BE2C (cell line): ENCODE data around the gene MYO9B. TPM values are rescaled to one million over a fixed set of nuclear protein-coding genes. Genes with fewer than 3 reads are reported as not detected.

ENCODE experiments used
- DNase-seq: peaks from one replicate; pipeline ENCODE4 v3.0.0-alpha.2; 2020
- H3K27me3 ChIP-seq: fragments of 250-450 bp; sonication (Bioruptor Pico); 2 replicates; pipeline ENCODE4 v1.5.1; 2020; ENCODE audit warnings: mild to moderate bottlenecking
- H3K36me3 ChIP-seq: fragments of 250-450 bp; sonication (Bioruptor Pico); 2 replicates; pipeline ENCODE4 v1.5.1; 2020; ENCODE audit warnings: mild to moderate bottlenecking
- H3K4me1 ChIP-seq: fragments of 250-450 bp; sonication (Bioruptor Pico); 2 replicates; pipeline ENCODE4 v1.5.1; 2020
- H3K4me3 ChIP-seq: 2 replicates; pipeline ENCODE4 v1.5.1; 2011; ENCODE audit warnings: low read depth, low read length
- H3K9me3 ChIP-seq: fragments of 250-450 bp; sonication (Bioruptor Pico); 2 replicates; pipeline ENCODE4 v1.5.1; 2020
- polyA plus RNA-seq: library from polyadenylated mRNA; unstranded; fragments of >200 nt; gene quantifications from one replicate; pipeline ENCODE4 v1.2.1, GENCODE V29; 2012; ENCODE audit warnings: low read depth, missing spikeins; ENCODE audit not compliant: insufficient read length, insufficient read depth
- TF ChIP-seq, protein P1 (sequence below): IDR thresholded peaks from 2 replicates; pipeline ENCODE4 v1.5.1; 2012; ENCODE audit warnings: mild to moderate bottlenecking, low read depth, low read length

MYO9B gene, protein sequence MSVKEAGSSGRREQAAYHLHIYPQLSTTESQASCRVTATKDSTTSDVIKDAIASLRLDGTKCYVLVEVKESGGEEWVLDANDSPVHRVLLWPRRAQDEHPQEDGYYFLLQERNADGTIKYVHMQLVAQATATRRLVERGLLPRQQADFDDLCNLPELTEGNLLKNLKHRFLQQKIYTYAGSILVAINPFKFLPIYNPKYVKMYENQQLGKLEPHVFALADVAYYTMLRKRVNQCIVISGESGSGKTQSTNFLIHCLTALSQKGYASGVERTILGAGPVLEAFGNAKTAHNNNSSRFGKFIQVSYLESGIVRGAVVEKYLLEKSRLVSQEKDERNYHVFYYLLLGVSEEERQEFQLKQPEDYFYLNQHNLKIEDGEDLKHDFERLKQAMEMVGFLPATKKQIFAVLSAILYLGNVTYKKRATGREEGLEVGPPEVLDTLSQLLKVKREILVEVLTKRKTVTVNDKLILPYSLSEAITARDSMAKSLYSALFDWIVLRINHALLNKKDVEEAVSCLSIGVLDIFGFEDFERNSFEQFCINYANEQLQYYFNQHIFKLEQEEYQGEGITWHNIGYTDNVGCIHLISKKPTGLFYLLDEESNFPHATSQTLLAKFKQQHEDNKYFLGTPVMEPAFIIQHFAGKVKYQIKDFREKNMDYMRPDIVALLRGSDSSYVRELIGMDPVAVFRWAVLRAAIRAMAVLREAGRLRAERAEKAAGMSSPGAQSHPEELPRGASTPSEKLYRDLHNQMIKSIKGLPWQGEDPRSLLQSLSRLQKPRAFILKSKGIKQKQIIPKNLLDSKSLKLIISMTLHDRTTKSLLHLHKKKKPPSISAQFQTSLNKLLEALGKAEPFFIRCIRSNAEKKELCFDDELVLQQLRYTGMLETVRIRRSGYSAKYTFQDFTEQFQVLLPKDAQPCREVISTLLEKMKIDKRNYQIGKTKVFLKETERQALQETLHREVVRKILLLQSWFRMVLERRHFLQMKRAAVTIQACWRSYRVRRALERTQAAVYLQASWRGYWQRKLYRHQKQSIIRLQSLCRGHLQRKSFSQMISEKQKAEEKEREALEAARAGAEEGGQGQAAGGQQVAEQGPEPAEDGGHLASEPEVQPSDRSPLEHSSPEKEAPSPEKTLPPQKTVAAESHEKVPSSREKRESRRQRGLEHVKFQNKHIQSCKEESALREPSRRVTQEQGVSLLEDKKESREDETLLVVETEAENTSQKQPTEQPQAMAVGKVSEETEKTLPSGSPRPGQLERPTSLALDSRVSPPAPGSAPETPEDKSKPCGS (N-terminal part only)
- polyA plus RNA-seq, result 29.7 TPM

DNA sequence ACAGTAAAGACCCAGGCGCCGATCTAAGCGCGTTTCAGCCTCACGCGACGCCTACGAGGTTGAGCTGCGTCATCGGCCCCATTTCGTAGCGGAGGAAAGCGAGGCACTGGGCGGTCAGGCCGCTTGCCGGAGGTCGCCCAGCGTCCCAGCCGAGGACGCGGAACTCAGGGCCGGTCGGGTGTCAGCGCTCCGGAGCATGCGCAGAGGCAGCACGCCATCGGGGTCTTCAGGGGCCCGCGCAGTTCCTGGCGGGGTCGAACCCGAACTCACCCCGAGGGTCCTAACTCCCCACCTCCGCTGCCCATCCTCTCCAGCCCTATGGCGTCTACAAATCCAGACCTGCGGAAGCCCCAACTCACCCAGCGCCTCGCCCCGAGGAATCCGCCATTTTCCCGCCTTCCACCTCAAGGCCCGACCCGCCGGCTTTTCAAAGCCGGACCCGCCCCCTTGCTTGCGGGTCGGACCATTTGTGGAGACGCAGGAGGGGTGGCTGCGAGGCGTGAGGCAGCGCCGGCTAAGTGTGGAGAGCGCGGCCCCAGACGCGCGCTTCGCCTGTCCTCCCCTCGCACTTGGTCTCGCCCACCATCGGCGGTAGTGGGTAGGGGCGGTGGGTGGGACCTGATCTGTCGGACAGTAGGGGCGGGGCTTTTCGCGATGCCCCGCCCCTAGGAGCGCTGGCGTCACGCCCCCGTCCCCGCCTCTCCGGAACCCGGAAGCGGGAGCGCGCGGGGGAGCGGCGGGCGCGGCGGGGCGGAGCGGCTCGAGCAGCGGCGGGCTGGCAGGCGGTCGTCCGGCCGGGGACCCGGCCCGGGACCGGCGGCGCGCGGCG is at the start of gene MYO9B, which contains the start of gene HAUS8:
Gene MYO9B, plus strand, starts transcription at position 743 of the 829 bp plus-strand sequence. CDS start 25,941 bp downstream, outside the sequence.
Gene HAUS8, minus strand, starts transcription at position 418 of the 829 bp plus-strand sequence. Its CDS starts 30 bp downstream, at position 388.
- Histone ChIP-seq H3K27me3 (no peaks in the 10 kb centered on the region), H3K36me3 (peaks cover 13% of the 10 kb centered on the region; the same call in 1 of the 2 replicates), H3K4me3 (peak within 1 kb of the TSS; percentile 83), H3K9me3 (no peaks in the 10 kb centered on the region), H3K4me1 (no peaks in the 10 kb centered on the region; the same call in 1 of the 2 replicates)
- TF ChIP-seq, protein P1, sequence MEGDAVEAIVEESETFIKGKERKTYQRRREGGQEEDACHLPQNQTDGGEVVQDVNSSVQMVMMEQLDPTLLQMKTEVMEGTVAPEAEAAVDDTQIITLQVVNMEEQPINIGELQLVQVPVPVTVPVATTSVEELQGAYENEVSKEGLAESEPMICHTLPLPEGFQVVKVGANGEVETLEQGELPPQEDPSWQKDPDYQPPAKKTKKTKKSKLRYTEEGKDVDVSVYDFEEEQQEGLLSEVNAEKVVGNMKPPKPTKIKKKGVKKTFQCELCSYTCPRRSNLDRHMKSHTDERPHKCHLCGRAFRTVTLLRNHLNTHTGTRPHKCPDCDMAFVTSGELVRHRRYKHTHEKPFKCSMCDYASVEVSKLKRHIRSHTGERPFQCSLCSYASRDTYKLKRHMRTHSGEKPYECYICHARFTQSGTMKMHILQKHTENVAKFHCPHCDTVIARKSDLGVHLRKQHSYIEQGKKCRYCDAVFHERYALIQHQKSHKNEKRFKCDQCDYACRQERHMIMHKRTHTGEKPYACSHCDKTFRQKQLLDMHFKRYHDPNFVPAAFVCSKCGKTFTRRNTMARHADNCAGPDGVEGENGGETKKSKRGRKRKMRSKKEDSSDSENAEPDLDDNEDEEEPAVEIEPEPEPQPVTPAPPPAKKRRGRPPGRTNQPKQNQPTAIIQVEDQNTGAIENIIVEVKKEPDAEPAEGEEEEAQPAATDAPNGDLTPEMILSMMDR, result no peak
- DNase-seq, result peak; percentile 100

DNA sequence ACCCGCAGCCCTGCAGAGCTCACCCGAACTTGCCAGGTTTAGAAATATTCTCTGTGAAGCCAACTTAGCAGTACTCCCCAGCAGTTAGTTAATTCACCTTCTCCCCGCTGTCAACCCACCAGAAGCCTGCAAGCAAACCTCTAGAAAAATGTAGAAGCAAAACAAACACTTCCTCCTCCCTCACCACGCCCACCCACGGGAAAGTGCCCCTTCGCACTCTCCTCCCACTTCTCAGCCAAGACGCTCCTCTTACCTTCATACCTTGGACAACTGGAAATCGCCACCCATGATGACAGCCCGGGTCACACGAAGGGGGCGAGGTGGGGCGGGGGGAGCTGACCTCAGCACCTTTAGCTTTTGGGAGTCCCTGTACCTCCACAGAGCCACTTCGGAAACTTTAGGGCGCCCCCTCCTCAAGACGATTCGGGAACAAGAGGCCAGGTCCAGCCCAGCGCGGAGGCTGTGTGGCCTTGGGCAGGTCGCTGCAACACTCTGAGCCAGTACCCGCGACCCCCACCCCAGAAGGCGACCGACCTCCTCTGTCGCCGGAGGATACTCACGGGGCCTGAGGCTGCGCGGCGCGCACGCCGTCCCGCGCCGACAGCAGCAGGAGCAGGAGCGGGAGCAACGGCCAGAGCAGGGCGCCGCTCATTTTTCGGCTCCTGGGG is 49.5 kb upstream of the MYO9B start:
- TF ChIP-seq, protein P1, result no peak
- no peaks in the 10 kb centered on the region for H3K4me1 ChIP-seq
- H3K4me3 ChIP-seq, result no peak overlapping the region
- H3K36me3 ChIP-seq, result no peaks in the 10 kb centered on the region
- no peak for DNase-seq
- peaks cover 21% of the 10 kb centered on the region for H3K27me3 ChIP-seq
- H3K9me3 ChIP-seq, result no peaks in the 10 kb centered on the region

DNA sequence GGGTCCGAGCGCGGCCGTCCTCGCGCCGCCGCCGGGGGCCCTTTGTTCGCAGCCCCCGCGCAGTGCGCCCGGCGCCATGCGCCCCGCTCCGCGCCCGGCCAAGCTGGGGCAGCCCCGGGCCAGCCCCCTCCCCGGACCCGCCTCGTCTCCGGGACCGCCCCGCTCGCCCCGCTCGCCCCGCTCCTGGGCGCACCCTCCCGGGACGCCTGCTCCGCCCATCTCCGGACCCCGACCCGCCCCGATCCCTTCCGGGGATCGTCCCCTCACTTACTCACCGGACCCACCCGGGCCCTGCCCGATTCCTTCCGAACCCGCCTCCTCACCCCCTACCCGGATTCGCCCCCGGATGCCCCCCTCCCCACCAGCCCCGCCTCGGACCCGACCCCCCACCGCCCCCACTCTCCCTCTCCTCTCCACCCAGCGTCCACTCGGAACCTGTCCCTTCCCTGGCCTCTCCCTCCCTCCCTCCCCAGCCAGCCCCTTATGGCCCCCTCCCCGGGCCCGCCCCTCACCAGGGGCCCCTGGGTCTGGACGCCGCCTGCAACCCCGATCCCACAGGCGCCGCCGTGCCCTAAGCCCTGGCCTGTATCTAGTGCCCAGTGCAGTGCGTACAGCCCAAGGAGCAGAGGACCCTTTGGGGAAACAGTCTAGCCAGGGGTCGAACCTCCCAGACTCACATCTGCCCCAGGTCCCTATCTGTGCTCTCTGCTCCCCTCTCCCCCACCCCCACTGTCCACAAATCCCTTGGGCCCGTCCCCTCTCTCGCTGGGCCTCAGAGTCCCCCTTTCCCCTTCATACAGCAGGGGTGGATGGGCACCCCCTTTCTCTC is 48.7 kb upstream of the MYO9B start, which contains the start of gene CPAMD8:
Gene CPAMD8, minus strand, starts transcription at position 105 of the 829 bp plus-strand sequence. CDS start 168 bp downstream, outside the sequence.
- Histone ChIP-seq H3K9me3 (no peaks in the 10 kb centered on the region), H3K27me3 (peaks cover 21% of the 10 kb centered on the region), H3K36me3 (no peaks in the 10 kb centered on the region), H3K4me1 (no peaks in the 10 kb centered on the region), H3K4me3 (no peak within 1 kb of the TSS)
- TF ChIP-seq, protein P1, result no peak
- DNase-seq, result no peak

- Histone ChIP-seq H3K4me3 (no peak overlapping the region), H3K4me1 (no peaks in the 10 kb centered on the region), H3K36me3 (no peaks in the 10 kb centered on the region), H3K9me3 (no peaks in the 10 kb centered on the region), H3K27me3 (peaks cover 21% of the 10 kb centered on the region)
- no peak for DNase-seq
- TF ChIP-seq, protein P1, result no peak
Observed at GRCh38 chr19:17027535-17027975, 48.0 kb upstream of the MYO9B start.
